IPS-20b (cell line): ENCODE data around the gene SERPINB2.

Experiments
- H3K27ac ChIP-seq: one replicate; pipeline ENCODE4 v1.5.1; 2013; ENCODE audit warnings: low read length
- H3K27me3 ChIP-seq: 2 replicates; pipeline ENCODE4 v1.6.1; 2013; ENCODE audit warnings: mild to moderate bottlenecking, low read length, inconsistent platforms; ENCODE audit not compliant: insufficient read depth
- H3K36me3 ChIP-seq: 2 replicates; pipeline ENCODE4 v1.6.1; 2013; ENCODE audit warnings: low read depth, mild to moderate bottlenecking, inconsistent platforms, low read length, moderate library complexity; ENCODE audit not compliant: insufficient read depth
- H3K4me1 ChIP-seq: 2 replicates; pipeline ENCODE4 v1.6.1; 2013; ENCODE audit warnings: mild to moderate bottlenecking, control low read depth, inconsistent platforms, low read length, moderate library complexity; ENCODE audit not compliant: insufficient read depth
- H3K4me3 ChIP-seq: 2 replicates; pipeline ENCODE4 v1.5.1; 2013; ENCODE audit warnings: mild to moderate bottlenecking, low read length, inconsistent platforms
- H3K9ac ChIP-seq: 2 replicates; pipeline ENCODE4 v1.6.1; 2013; ENCODE audit warnings: low read depth, mild to moderate bottlenecking, inconsistent platforms, low read length, moderate library complexity
- H3K9me3 ChIP-seq: 2 replicates; pipeline ENCODE4 v1.6.1; 2013; ENCODE audit warnings: mild to moderate bottlenecking, low read depth, low read length, inconsistent platforms; ENCODE audit not compliant: insufficient read depth

SERPINB2 gene

GRCh38 chr18:63887424-63887823 lies at the start of gene SERPINB2:
TSS of gene SERPINB2 (plus strand) at chr18:63887705. CDS start at chr18:63891445, 3,740 bp downstream.
- Histone ChIP-seq H3K9me3 (no peaks in the 10 kb centered on the region), H3K4me3 (no peak within 1 kb of the TSS), H3K27ac (no peak within 1 kb of the TSS), H3K27me3 (no peaks in the 10 kb centered on the region), H3K9ac (no peak within 1 kb of the TSS), H3K36me3 (no peaks in the 10 kb centered on the region), H3K4me1 (no peaks in the 10 kb centered on the region)

GRCh38 chr18:63843008-63843407 lies 44.5 kb upstream of the SERPINB2 start:
- Histone ChIP-seq H3K9ac (no peak overlapping the region), H3K4me1 (no peaks in the 10 kb centered on the region), H3K9me3 (no peaks in the 10 kb centered on the region), H3K36me3 (no peaks in the 10 kb centered on the region), H3K27me3 (no peaks in the 10 kb centered on the region), H3K4me3 (no peak overlapping the region), H3K27ac (no peak overlapping the region)

GRCh38 chr18:63844254-63844653 lies 43.3 kb upstream of the SERPINB2 start:
- Histone ChIP-seq H3K9me3 (no peaks in the 10 kb centered on the region), H3K27me3 (no peaks in the 10 kb centered on the region), H3K36me3 (no peaks in the 10 kb centered on the region), H3K4me3 (no peak overlapping the region), H3K9ac (no peak overlapping the region), H3K27ac (no peak overlapping the region), H3K4me1 (no peaks in the 10 kb centered on the region)

GRCh38 chr18:63848159-63848558 lies 39.3 kb upstream of the SERPINB2 start:
- H3K27ac ChIP-seq, result no peak overlapping the region

GRCh38 chr18:63850020-63850419 lies 37.5 kb upstream of the SERPINB2 start:
- Histone ChIP-seq H3K27ac (no peak overlapping the region), H3K36me3 (no peaks in the 10 kb centered on the region), H3K9me3 (no peaks in the 10 kb centered on the region), H3K4me1 (no peaks in the 10 kb centered on the region), H3K27me3 (no peaks in the 10 kb centered on the region), H3K9ac (no peak overlapping the region), H3K4me3 (no peak overlapping the region)

More at GRCh38 chr18:63848159-63848558, 39.3 kb upstream of the SERPINB2 start:
- no peak overlapping the region for H3K4me3 ChIP-seq
- no peaks in the 10 kb centered on the region for H3K4me1 ChIP-seq
- no peaks in the 10 kb centered on the region for H3K36me3 ChIP-seq
- no peaks in the 10 kb centered on the region for H3K9me3 ChIP-seq
- no peak overlapping the region for H3K9ac ChIP-seq
- no peaks in the 10 kb centered on the region for H3K27me3 ChIP-seq

- Histone ChIP-seq H3K9me3 (no peaks in the 10 kb centered on the region), H3K4me3 (no peak overlapping the region), H3K9ac (no peak overlapping the region), H3K36me3 (no peaks in the 10 kb centered on the region), H3K4me1 (no peaks in the 10 kb centered on the region), H3K27ac (no peak overlapping the region), H3K27me3 (no peaks in the 10 kb centered on the region)
Measured at GRCh38 chr18:63850636-63851035, 36.9 kb upstream of the SERPINB2 start.

GRCh38 chr18:63858456-63858855 lies 29.0 kb upstream of the SERPINB2 start:
- Histone ChIP-seq H3K9me3 (no peaks in the 10 kb centered on the region), H3K27ac (no peak overlapping the region)

GRCh38 chr18:63859781-63860475 lies 27.6 kb upstream of the SERPINB2 start:
- Histone ChIP-seq H3K4me1 (no peaks in the 10 kb centered on the region), H3K27ac (no peak overlapping the region), H3K9ac (no peak overlapping the region), H3K9me3 (no peaks in the 10 kb centered on the region), H3K36me3 (no peaks in the 10 kb centered on the region), H3K4me3 (no peak overlapping the region), H3K27me3 (no peaks in the 10 kb centered on the region)

More at GRCh38 chr18:63858456-63858855, 29.0 kb upstream of the SERPINB2 start:
- no peaks in the 10 kb centered on the region for H3K4me1 ChIP-seq
- no peak overlapping the region for H3K9ac ChIP-seq
- H3K36me3 ChIP-seq, result no peaks in the 10 kb centered on the region
- H3K27me3 ChIP-seq, result no peaks in the 10 kb centered on the region
- no peak overlapping the region for H3K4me3 ChIP-seq

- no peaks in the 10 kb centered on the region for H3K4me1 ChIP-seq
- H3K27ac ChIP-seq, result no peak overlapping the region
- no peaks in the 10 kb centered on the region for H3K27me3 ChIP-seq
- H3K9ac ChIP-seq, result no peak overlapping the region
- no peaks in the 10 kb centered on the region for H3K9me3 ChIP-seq
- H3K36me3 ChIP-seq, result no peaks in the 10 kb centered on the region
- H3K4me3 ChIP-seq, result no peak overlapping the region
Measured at GRCh38 chr18:63860531-63860930, 27.0 kb upstream of the SERPINB2 start.

GRCh38 chr18:63867368-63868125 lies 20.0 kb upstream of the SERPINB2 start:
- no peak overlapping the region for H3K27ac ChIP-seq

GRCh38 chr18:63868546-63868945 lies 19.0 kb upstream of the SERPINB2 start:
- no peak overlapping the region for H3K9ac ChIP-seq
- no peaks in the 10 kb centered on the region for H3K27me3 ChIP-seq
- no peaks in the 10 kb centered on the region for H3K9me3 ChIP-seq
- H3K4me1 ChIP-seq, result no peaks in the 10 kb centered on the region
- H3K4me3 ChIP-seq, result no peak overlapping the region
- H3K27ac ChIP-seq, result no peak overlapping the region
- no peaks in the 10 kb centered on the region for H3K36me3 ChIP-seq

More at GRCh38 chr18:63867368-63868125, 20.0 kb upstream of the SERPINB2 start:
- Histone ChIP-seq H3K4me1 (no peaks in the 10 kb centered on the region), H3K27me3 (no peaks in the 10 kb centered on the region), H3K9ac (no peak overlapping the region), H3K36me3 (no peaks in the 10 kb centered on the region), H3K4me3 (no peak overlapping the region), H3K9me3 (no peaks in the 10 kb centered on the region)

GRCh38 chr18:63869374-63869773 lies 18.1 kb upstream of the SERPINB2 start:
- H3K4me3 ChIP-seq, result no peak overlapping the region
- no peaks in the 10 kb centered on the region for H3K9me3 ChIP-seq
- no peaks in the 10 kb centered on the region for H3K36me3 ChIP-seq
- no peaks in the 10 kb centered on the region for H3K4me1 ChIP-seq
- H3K27me3 ChIP-seq, result no peaks in the 10 kb centered on the region
- no peak overlapping the region for H3K27ac ChIP-seq
- no peak overlapping the region for H3K9ac ChIP-seq
